Measurements from ENCODE around the gene VPS45.

The VPS45 gene

DNA sequence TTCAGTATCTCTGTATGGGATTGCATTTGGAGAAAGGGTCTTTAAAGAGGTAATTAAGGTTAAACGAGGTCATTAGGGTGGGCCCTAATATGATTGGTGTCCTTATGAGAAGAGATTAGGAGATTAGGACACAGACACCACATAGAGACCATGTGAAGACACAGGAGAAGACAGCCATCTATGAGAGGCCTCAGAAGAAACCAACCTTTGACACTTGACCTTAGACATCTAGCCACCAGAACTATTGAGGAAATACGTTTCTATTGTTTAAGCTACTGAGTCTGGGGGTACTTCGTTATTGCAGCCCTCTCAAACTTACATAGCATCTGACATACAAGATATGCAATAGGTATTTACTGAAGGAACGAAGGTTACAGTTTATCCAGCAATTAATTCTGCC lies 7.3 kb upstream of the VPS45 start:
- H3K4me1 Mint-ChIP-seq (ENCODE audit: low read depth): peaks cover 2% of the 10 kb centered on the region
- H3K9me3 Mint-ChIP-seq: no peaks in the 10 kb centered on the region
- no peaks in the 10 kb centered on the region for H3K27me3 Mint-ChIP-seq
- no peaks in the 10 kb centered on the region for H3K36me3 Mint-ChIP-seq (ENCODE audit: low read depth)
- H3K27ac Mint-ChIP-seq: no peak overlapping the region
- DNase-seq: no peak
- no peak overlapping the region for H3K4me3 Mint-ChIP-seq

DNA sequence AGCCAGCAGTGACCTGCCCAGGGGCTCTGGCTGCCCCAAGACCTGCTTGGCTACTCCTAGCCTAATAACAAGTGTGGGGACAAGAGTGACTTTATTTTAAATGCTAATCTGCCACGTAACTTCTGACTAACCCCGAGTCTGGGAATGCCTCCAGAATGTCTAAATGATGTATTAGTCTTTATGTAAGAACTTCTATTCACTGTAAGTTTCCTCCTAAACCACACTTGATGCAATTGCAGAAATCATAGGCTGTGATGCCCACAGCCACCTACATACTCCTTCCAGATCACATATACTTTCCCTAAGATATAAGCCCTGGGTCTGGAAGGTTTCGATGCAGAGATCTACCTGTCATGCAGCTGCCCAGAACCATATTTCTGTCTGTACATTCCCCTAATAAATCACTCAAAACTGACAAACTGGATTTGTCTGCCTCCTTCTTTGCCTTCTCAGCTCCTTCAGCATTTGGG lies 5.9 kb upstream of the VPS45 start:
- no peak for DNase-seq
- H3K27me3 Mint-ChIP-seq: no peaks in the 10 kb centered on the region
- H3K4me3 Mint-ChIP-seq: no peak overlapping the region
- peaks cover 1% of the 10 kb centered on the region for H3K36me3 Mint-ChIP-seq (ENCODE audit: low read depth)
- no peaks in the 10 kb centered on the region for H3K9me3 Mint-ChIP-seq
- no peak overlapping the region for H3K27ac Mint-ChIP-seq
- peaks cover 12% of the 10 kb centered on the region for H3K4me1 Mint-ChIP-seq (ENCODE audit: low read depth)

DNA sequence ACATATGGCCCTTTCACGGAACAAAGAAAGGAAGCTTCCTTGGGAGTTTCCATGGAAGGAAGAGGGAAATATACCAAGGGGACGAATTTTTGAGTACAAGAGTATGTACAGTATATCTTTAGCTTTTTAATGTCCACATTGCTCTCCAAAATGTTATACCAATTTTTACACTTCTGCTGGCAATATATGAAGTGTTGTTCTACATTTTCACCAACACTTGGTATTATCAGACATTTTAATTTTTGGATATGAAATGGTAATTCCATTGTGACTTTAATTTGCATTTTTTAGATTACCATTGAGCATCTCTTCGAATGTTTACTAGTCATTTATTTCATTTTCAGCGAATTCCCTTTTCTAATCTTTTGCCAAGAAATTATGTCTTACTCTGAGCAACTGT lies 5.5 kb upstream of the VPS45 start:
- Mint-ChIP-seq H3K4me3 (no peak overlapping the region), H3K4me1 (ENCODE audit: low read depth) (peaks cover 14% of the 10 kb centered on the region), H3K36me3 (ENCODE audit: low read depth) (peaks cover 4% of the 10 kb centered on the region), H3K27ac (no peak overlapping the region), H3K27me3 (no peaks in the 10 kb centered on the region), H3K9me3 (no peaks in the 10 kb centered on the region)
- no peak for DNase-seq

DNA sequence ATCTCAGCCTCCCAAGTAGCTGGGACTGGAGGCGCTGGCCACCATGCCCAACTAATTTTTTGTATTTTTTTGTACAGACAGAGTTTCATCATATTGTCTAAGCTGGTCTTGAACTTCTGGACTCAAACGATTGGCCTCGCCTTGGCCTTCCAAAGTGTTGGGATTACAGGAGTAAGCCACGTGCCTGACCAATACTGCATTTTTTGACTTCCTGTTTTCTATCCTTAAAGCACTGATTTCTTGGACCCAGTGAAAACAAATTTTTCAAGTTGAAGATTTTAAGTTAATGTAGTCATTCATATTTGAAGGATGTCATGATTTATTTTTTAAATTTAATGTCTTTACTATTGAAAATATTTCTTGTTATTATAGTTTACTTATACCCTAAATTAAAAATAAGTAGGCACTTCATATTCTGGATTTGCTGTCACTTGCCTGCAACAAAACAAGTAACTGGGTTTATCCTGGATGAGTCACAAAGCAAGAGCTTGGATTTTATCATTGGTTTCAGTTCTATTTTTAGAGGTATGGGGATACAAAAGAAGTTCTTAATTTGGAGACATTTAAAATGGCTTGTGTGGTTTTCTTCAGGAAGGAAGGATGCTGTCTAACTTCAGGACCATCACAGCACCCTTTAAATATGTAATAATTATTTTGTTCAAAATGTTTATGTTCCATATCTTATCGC lies 2.2 kb upstream of the VPS45 start:
- no peak for DNase-seq
- H3K9me3 Mint-ChIP-seq: no peaks in the 10 kb centered on the region
- H3K4me3 Mint-ChIP-seq: peak overlapping the region; percentile 56
- H3K27ac Mint-ChIP-seq: peak overlapping the region; percentile 14
- peaks cover 30% of the 10 kb centered on the region for H3K36me3 Mint-ChIP-seq (ENCODE audit: low read depth)
- H3K4me1 Mint-ChIP-seq (ENCODE audit: low read depth): peaks cover 36% of the 10 kb centered on the region
- H3K27me3 Mint-ChIP-seq: no peaks in the 10 kb centered on the region

DNA sequence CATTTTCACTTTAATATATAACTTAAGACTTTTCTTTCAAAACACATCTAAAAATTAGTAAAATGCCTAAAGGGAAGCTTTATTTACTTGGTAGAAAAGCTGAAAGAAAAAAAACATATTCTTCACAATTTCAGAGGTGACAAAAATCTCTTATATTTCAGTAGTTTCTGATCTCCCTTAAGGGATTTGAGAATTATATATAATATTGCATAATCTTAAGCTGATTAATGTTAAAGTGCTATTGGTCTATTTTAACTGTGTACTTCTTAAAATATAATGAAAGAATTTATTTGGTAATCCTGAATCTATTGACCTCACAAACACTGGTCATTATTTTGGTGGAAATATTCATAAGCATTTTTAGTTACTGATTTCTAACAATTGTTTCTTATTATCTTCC lies 1.2 kb upstream of the VPS45 start:
- no peak for DNase-seq
- Mint-ChIP-seq H3K27ac (peak overlapping the region; percentile 97), H3K27me3 (no peaks in the 10 kb centered on the region), H3K9me3 (no peaks in the 10 kb centered on the region), H3K4me1 (ENCODE audit: low read depth) (peaks cover 36% of the 10 kb centered on the region), H3K4me3 (peak overlapping the region; percentile 93), H3K36me3 (ENCODE audit: low read depth) (peaks cover 31% of the 10 kb centered on the region)

DNA sequence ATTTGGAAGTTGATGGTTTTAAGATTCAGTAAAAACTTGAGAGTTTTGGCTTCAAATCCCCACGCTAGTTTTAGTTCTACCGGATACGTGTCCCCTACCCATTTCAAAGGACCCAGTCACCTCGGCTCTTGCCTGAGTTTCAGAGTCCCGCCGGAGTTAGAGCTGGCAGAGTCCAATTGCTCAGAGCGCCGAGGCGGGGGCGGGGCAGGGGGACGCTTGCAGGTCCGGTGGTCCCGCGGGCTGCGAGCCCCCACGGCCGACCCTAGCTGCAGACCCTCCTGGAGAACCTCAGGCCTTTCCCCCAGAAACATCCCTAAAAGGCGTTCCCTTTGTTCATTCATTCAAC lies 765 bp upstream of the VPS45 start:
- H3K27ac Mint-ChIP-seq: peak overlapping the region; percentile 97
- H3K9me3 Mint-ChIP-seq: no peaks in the 10 kb centered on the region
- H3K27me3 Mint-ChIP-seq: no peaks in the 10 kb centered on the region
- peak overlapping the region; percentile 93 for H3K4me3 Mint-ChIP-seq
- DNase-seq: peak; percentile 70
- H3K36me3 Mint-ChIP-seq (ENCODE audit: low read depth): peaks cover 31% of the 10 kb centered on the region
- peaks cover 36% of the 10 kb centered on the region for H3K4me1 Mint-ChIP-seq (ENCODE audit: low read depth)

DNA sequence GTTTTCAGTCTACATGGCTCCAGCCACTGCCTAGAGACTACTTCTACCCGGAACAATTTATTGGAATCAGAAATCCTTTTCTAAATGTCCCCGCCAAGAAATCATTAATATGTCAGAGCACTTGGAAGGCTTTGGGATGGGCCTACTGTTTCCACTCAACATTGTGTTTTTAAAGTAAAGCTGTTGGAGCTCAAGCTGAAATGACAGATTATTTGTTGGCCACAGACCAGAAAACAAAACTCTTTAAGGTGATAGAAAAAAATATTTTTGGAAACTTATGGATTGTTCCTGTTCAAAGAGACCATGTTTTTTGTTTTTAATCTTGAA lies 496 bp downstream of the VPS45 start:
- DNase-seq: no peak
- no peaks in the 10 kb centered on the region for H3K27me3 Mint-ChIP-seq
- H3K9me3 Mint-ChIP-seq: no peaks in the 10 kb centered on the region
- peaks cover 36% of the 10 kb centered on the region for H3K4me1 Mint-ChIP-seq (ENCODE audit: low read depth)
- peak overlapping the region; percentile 97 for H3K27ac Mint-ChIP-seq
- H3K36me3 Mint-ChIP-seq (ENCODE audit: low read depth): peaks cover 44% of the 10 kb centered on the region
- H3K4me3 Mint-ChIP-seq: peak overlapping the region; percentile 93

DNA sequence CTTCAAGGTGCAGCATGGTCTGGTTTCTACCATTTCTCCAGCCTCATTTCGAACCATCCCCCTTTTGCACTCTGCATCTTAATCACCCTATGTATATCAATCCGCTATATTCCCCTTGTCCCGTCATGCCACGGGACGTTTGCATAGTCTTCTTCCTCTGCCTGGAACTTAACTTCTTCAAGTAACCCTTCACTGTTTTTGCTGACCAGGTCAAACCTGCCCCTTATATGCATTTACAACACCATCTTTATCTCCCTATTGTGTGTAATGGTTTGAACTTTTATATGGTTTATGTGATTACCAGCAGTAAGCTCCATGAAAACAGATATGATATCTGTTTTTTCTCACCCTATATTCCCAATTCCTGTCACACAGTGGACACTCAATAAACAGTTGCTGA lies 2.3 kb downstream of the VPS45 start:
- Mint-ChIP-seq H3K9me3 (no peaks in the 10 kb centered on the region), H3K27ac (no peak overlapping the region)
- DNase-seq: no peak

DNA sequence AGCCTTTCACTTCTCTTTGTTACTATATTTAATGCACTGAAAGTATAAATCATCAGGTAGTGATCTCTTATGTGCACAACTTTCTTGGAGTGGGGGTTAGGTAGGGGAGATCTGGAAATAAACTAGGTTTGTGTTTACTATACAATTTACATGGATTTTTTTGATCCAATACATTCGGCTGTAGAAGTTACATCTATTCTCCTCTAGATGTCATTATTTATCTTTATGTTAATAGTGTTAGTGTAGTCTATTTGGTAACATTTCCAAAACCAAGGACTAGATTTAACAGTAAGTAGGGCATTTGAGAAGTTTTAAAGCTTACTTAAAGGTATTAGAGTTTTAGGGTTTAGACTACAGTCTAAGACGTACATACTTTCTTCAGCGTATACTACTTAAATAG lies 5.4 kb downstream of the VPS45 start:
- H3K36me3 Mint-ChIP-seq (ENCODE audit: low read depth): peaks cover 72% of the 10 kb centered on the region
- H3K27ac Mint-ChIP-seq: no peak overlapping the region
- H3K27me3 Mint-ChIP-seq: no peaks in the 10 kb centered on the region
- no peaks in the 10 kb centered on the region for H3K9me3 Mint-ChIP-seq
- no peak for DNase-seq
- no peak overlapping the region for H3K4me3 Mint-ChIP-seq
- H3K4me1 Mint-ChIP-seq (ENCODE audit: low read depth): peaks cover 29% of the 10 kb centered on the region

More for the DNA sequence above, 2.3 kb downstream of the VPS45 start:
- H3K4me1 Mint-ChIP-seq (ENCODE audit: low read depth): peaks cover 36% of the 10 kb centered on the region
- H3K36me3 Mint-ChIP-seq (ENCODE audit: low read depth): peaks cover 59% of the 10 kb centered on the region
- H3K27me3 Mint-ChIP-seq: no peaks in the 10 kb centered on the region
- H3K4me3 Mint-ChIP-seq: no peak overlapping the region

DNA sequence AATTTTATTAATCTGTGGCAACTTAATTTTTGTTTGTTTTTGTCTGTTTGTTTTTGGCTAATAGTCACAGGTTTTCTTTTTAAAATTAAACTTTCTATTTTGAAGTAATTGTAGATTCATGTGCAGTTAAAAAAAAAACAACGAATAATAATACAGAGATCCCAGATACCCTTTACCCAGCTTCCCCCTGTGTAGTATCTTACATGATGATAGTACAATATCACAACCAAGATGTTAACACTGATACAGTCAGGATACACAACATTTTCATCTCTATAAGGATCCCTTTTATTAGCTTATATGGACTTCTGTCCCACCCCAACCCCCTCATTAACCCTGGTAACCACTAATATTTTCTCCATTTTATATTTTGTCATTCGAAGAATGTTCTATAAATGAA lies 5.9 kb downstream of the VPS45 start:
- Mint-ChIP-seq H3K9me3 (no peaks in the 10 kb centered on the region), H3K27ac (no peak overlapping the region), H3K4me1 (ENCODE audit: low read depth) (peaks cover 23% of the 10 kb centered on the region), H3K4me3 (no peak overlapping the region), H3K27me3 (no peaks in the 10 kb centered on the region), H3K36me3 (ENCODE audit: low read depth) (peaks cover 73% of the 10 kb centered on the region)
- DNase-seq: no peak

DNA sequence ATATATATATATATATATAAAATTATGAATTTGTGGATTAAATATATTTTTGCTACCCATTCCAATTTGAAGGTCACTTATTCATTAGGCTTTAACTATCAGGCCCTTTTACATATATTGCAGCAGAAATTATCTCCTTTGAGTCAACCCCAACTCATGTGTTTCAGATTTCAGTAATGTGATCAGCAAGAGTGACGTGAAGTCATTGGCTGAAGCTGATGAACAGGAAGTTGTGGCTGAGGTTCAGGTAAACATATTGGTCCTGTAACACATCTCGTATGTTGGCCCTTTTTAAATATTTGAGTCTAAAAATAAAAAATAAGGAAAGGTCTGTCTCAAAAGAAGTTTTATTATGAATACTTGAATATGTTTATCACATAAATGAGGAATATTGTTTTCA lies 8.5 kb downstream of the VPS45 start:
- H3K36me3 Mint-ChIP-seq (ENCODE audit: low read depth): peaks cover 75% of the 10 kb centered on the region
- DNase-seq: no peak
- no peak overlapping the region for H3K27ac Mint-ChIP-seq
- no peaks in the 10 kb centered on the region for H3K9me3 Mint-ChIP-seq
- H3K27me3 Mint-ChIP-seq: no peaks in the 10 kb centered on the region
- H3K4me3 Mint-ChIP-seq: no peak overlapping the region
- peaks cover 10% of the 10 kb centered on the region for H3K4me1 Mint-ChIP-seq (ENCODE audit: low read depth)

DNA sequence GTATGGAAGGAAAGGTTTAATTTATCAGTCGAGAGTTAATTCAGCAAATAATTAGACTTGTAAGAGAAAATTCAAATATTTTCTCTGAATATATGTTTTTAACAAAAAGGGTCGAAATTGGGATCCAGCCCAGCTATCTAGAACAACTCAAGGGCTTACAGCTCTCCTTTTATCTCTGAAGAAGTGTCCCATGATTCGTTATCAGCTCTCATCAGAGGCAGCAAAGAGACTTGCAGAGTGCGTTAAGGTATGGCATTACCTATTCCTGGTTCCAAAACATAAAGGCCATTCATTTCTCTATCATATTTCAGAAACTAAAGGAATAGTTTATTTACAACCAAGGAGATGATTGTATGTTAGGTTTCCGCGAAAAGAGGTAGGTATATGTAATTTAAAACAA lies 9.4 kb downstream of the VPS45 start:
- Mint-ChIP-seq H3K27ac (no peak overlapping the region), H3K9me3 (no peaks in the 10 kb centered on the region), H3K4me1 (ENCODE audit: low read depth) (peaks cover 10% of the 10 kb centered on the region), H3K4me3 (no peak overlapping the region), H3K27me3 (no peaks in the 10 kb centered on the region), H3K36me3 (ENCODE audit: low read depth) (peaks cover 82% of the 10 kb centered on the region)
- DNase-seq: no peak

DNA sequence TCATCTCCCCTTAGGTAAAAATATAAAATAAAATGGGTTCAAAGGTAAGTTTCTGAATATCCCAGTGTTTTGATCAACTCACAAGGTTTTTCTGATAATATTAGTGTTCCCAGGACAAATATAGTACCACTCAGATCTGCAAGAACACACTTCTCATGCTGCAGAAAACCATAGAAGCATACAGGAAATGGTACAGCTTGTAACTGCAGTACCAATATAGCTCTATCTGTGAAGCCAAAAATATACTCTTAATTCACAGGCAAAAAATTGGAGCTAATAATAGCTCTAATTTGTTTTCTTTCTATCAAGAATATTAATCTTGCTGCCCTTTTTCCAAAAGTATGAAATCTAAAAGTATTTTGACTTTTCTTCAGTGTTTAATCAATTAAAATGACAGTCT lies 13.2 kb downstream of the VPS45 start:
- H3K4me3 Mint-ChIP-seq: no peak overlapping the region
- DNase-seq: no peak
- H3K9me3 Mint-ChIP-seq: no peaks in the 10 kb centered on the region
- H3K27me3 Mint-ChIP-seq: no peaks in the 10 kb centered on the region
- H3K27ac Mint-ChIP-seq: no peak overlapping the region
- peaks cover 81% of the 10 kb centered on the region for H3K36me3 Mint-ChIP-seq (ENCODE audit: low read depth)
- H3K4me1 Mint-ChIP-seq (ENCODE audit: low read depth): peaks cover 6% of the 10 kb centered on the region

DNA sequence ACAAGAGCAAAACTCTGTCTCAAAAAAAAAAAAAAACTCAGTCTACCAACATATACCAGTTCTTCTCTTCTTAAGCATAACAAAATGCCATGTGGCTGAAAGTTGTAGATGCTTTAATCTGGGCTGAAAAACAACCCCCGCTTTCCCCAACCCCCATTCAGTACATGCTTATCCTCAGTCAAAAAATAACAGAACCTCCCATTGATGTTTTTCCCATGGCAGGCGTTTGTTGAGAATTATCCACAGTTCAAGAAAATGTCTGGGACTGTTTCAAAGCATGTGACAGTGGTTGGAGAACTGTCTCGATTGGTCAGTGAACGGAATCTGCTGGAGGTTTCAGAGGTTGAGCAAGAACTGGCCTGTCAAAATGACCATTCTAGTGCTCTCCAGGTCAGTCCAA lies 14.9 kb downstream of the VPS45 start:
- H3K4me1 Mint-ChIP-seq (ENCODE audit: low read depth): no peaks in the 10 kb centered on the region
- no peaks in the 10 kb centered on the region for H3K27me3 Mint-ChIP-seq
- DNase-seq: no peak
- no peak overlapping the region for H3K27ac Mint-ChIP-seq
- H3K36me3 Mint-ChIP-seq (ENCODE audit: low read depth): peaks cover 83% of the 10 kb centered on the region
- no peak overlapping the region for H3K4me3 Mint-ChIP-seq
- H3K9me3 Mint-ChIP-seq: no peaks in the 10 kb centered on the region

DNA sequence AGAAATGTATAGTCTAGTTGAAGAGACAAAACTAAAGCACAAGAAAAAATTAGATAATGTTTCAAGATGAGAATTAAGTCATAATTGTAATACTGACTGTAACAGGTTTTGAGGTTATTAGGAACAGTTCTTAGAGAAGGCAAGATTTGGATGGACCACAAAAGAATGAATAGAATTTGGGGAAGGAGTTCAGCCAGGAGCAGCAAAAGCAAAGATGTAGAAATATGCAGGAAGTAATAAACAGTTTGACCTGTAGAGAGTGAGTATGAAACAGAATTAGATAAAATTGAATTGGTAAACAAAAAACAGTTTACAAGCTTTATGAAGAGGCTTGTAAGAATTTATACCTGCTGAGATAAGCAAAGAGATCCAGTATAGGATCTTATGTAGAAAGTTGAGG lies 16.3 kb downstream of the VPS45 start:
- no peaks in the 10 kb centered on the region for H3K4me1 Mint-ChIP-seq (ENCODE audit: low read depth)
- no peak overlapping the region for H3K27ac Mint-ChIP-seq
- H3K36me3 Mint-ChIP-seq (ENCODE audit: low read depth): peaks cover 84% of the 10 kb centered on the region
- H3K4me3 Mint-ChIP-seq: no peak overlapping the region
- DNase-seq: no peak
- H3K9me3 Mint-ChIP-seq: no peaks in the 10 kb centered on the region
- no peaks in the 10 kb centered on the region for H3K27me3 Mint-ChIP-seq

DNA sequence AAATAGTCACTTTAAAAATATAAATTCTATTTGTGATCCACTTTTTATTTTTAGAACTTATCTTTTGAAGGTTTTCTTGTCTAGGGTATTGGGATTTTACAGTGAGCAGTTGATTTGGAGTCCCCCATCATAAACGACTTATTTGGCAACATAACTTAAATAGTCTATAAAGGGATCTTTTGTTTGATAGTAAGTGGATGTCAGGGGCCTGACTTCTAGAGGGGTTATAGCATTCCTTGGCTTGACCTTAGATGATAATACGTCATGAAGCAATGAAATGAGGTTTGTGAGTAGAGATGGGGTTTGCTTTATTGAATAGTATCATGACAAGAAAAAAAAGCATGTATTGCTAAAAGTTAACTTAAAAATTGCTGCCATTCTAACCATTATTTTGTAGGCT lies 17.8 kb downstream of the VPS45 start:
- Mint-ChIP-seq H3K36me3 (ENCODE audit: low read depth) (peaks cover 86% of the 10 kb centered on the region), H3K4me3 (no peak overlapping the region), H3K27me3 (no peaks in the 10 kb centered on the region), H3K4me1 (ENCODE audit: low read depth) (peaks cover 3% of the 10 kb centered on the region), H3K9me3 (no peaks in the 10 kb centered on the region), H3K27ac (no peak overlapping the region)
- DNase-seq: no peak

Measured in activated T-cell treated with anti-CD3 and anti-CD28 coated beads, Interleukin-2, amount 50 U/mL, for 24 hours (primary cell).